GM18507 (cell line): ENCODE data around the gene GTF2H3.

Experiments
- DNase-seq: peaks from one replicate; pipeline ENCODE4 v3.0.0; 2011; ENCODE audit warnings: low read depth; ENCODE audit not compliant: insufficient read length; ENCODE audit errors: extremely low spot score
- FAIRE-seq: peaks from 2 replicates; lab custom pipeline; 2011; peaks lifted over from hg19 to GRCh38; lab: Jason Lieb, UNC

GTF2H3 gene

DNA sequence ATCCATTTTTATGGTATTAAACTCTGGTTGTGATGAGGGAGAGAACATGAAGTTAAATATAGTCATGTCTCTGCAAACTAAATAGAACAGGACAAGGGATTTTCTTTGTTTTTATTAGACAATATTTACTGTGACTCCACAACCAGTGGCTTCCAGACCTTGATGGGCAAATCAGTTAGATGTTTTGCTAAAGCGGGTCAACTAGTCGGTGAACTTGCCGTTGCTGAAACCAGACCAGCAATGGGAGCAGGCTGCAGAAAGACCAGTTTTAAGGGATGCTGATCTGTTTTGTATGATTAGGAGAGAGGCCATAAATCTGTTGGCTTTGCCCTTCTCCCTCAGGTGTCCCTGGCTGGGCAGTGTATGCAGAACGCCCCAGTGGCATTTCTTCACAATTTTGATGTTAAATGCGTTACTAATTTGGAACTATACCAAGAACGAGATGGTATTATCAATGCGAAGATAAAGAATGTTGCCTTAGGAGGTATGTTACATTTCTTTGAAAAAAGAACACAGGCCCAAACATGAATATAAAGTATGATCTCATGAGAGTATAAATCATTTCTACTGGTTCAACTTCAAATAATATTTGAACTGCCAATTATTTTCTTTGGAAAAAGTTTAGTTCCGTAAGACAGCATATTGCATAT lies 56.7 kb downstream of the GTF2H3 start:
- FAIRE-seq (no peak), DNase-seq (no peak)

DNA sequence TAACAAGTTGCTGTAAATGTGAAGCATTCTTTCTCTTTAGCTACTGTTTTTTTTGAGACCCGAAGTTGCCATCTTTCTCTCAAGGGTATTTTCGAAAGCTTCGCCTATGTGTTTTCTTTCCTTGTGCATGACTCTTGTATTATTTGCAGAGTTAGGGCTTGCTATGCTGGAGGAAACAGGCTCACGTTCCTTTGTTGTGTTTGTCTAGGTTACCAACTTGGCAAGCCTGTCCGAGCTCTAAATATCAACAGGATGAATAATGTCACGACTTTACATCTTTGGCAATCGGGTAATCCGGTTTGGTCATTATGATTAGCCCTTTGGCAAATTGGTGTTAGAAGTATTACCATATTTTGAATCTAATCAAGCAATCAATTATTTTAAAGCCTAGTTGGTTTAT lies 62.6 kb downstream of the GTF2H3 start:
- DNase-seq = no peak
- FAIRE-seq = no peak

DNA sequence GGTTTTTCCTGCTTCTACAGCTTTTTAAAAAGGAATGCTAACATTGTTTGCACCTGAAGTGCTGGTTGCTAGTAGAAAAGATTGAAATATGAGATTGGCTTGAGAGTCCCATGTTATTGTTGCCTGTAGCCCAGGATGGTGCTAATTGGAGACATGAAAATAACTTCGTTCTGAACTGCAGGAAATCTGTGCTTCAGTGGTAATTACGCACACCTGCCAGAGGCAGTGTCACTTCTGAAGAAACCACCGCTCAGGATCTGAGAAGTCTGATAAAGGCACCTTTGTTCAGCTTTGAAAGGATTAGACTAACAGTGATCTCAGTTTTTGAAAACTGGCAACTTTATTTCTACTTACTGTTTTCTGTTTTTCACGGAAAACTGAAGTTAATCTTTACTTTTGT lies 63.0 kb downstream of the GTF2H3 start:
- no peak for FAIRE-seq

DNA sequence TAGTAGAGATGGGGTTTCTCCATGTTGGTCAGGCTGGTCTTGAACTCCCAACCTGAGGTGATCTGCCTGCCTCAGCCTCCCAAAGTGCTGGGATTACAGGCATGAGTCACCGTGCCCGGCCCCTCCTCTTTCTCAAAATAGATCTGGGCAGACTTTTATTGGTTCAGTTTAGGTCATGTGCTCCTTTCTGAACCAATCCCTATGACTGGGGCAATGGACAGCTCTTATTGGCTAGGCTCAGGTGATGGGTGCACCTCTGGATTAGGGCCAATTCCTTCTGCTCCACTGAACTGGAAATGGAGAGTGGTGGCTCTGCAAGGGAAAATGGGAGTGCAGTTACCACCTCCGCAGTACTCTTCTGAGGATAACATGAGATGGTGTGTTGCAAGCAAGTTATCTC lies 72.3 kb downstream of the GTF2H3 start:
- DNase-seq = no peak

More for the DNA sequence above, 63.0 kb downstream of the GTF2H3 start:
- no peak for DNase-seq

DNA sequence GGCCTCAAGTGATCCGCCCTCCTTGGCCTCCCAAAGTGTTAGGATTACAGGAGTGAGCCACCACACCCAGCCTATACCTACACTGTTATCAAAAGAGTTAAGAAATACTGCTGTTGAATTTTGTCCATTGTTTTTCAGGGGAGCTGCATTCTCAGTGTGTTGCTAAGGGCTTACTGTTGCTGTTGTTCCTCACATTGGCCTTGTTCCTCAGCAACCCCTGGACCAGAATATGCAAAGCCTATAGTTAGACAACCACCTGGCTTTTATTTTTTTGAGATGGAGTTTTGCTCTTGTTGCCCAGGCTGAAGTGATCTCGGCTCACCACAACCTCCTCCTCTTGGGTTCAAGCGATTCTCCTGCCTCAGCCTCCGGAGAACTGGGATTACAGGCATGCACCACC lies 73.8 kb downstream of the GTF2H3 start:
- DNase-seq (no peak), FAIRE-seq (no peak)

More for the DNA sequence above, 72.3 kb downstream of the GTF2H3 start:
- no peak for FAIRE-seq
